Progenitor cell of endocrine pancreas (in vitro differentiated cells): ENCODE data around the gene ASPN. TPM values are rescaled to one million over a fixed set of nuclear protein-coding genes. Genes with fewer than 3 reads are reported as not detected.

Experiments
- microRNA-seq: library from miRNA; unstranded; fragments of <30 nt; microRNA quantifications from one replicate; pipeline ENCODE4 v1.1.0, GENCODE V29; 2020; ENCODE audit warnings: borderline number of aligned reads; ENCODE audit not compliant: unreplicated experiment
- total RNA-seq: library from RNA; stranded (reverse); gene quantifications from 2 replicates; pipeline ENCODE4 v1.2.1, GENCODE V29; 2021

Gene ASPN
- total RNA-seq, 1 donor from 2014 or later: not detected

Small RNA genes within 50 kb of the gene (microRNA-seq; reads per million reads assigned to microRNA genes)
- gene MIR4670: not detected

Other genes starting within 250 kb of the ASPN start
- gene IARS1, start 188.8 kb downstream of the ASPN start, total RNA-seq: 170 and 186 TPM in 2 replicates
- gene NOL8, start 157.2 kb downstream of the ASPN start, total RNA-seq: 37.7 and 38.3 TPM in 2 replicates
- gene CENPP, start 156.6 kb downstream of the ASPN start, total RNA-seq: 5.0 and 6.9 TPM in 2 replicates
- not detected in 2 replicates for gene OGN, start 77.9 kb downstream of the ASPN start, total RNA-seq
- not detected in 2 replicates for gene OMD, start 58.0 kb downstream of the ASPN start, total RNA-seq
- gene ECM2, start 53.5 kb upstream of the ASPN start, total RNA-seq: 0.31 and 0.77 TPM in 2 replicates
- 10.2 and 10.8 TPM in 2 replicates for gene IPPK, start 187.6 kb upstream of the ASPN start, total RNA-seq